ENCODE results near the gene HSFY2.
"Not testable (repeated sequence)": the region's sequence is repeated elsewhere in the genome, so short reads cannot be mapped to it uniquely, and the experiment has no call there.

Gene HSFY2, protein sequence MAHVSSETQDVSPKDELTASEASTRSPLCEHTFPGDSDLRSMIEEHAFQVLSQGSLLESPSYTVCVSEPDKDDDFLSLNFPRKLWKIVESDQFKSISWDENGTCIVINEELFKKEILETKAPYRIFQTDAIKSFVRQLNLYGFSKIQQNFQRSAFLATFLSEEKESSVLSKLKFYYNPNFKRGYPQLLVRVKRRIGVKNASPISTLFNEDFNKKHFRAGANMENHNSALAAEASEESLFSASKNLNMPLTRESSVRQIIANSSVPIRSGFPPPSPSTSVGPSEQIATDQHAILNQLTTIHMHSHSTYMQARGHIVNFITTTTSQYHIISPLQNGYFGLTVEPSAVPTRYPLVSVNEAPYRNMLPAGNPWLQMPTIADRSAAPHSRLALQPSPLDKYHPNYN

DNA sequence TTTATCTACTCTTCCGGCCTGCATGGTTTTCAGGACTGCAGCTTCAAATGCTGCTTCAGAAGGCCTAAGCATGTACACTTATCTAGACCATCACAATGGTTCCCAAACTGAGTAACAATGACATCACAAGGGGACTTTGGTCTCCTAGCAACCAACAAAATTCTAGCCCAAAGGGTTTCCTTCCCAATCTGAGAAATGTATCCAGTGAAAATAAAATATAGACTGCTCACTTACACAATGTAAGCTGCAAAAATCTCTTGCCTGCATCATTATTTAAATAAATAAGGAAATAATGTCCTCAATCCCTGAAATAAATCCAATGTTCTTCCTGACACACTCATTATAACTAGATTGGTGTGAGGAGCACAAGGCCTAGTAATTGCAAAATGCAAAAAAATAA, at the start of gene HSFY2:
Gene HSFY2, minus strand, starts transcription at position 101 of the 400 bp plus-strand sequence. CDS start 117 bp downstream, outside the sequence.
- not testable (repeated sequence) for DNase-seq

DNA sequence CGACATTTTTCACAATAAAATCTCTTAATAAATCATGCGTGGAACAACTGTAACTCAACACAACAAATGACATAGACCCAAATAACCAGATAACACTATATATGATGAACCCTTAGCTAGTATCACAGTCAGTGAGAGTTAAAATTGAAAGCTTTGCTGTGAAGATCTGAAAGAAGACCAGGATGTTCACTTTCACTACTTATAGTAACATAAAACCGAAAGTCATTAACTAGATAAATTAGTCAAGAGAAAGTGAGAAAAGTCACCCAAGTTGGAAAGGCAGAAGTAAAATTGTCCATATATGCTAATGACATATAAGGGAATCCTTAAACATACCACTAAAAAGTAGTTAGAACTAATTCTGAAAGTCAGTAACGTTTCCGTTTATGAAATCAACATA, 42.2 kb upstream of the HSFY2 start:
- DNase-seq: not testable (repeated sequence)

GRCh38 chrY:18788757-18789406, 15.3 kb upstream of the HSFY2 start:
- DNase-seq: not testable (repeated sequence)

GRCh38 chrY:18754077-18754476, 19.5 kb downstream of the HSFY2 start:
- not testable (repeated sequence) for DNase-seq

DNA sequence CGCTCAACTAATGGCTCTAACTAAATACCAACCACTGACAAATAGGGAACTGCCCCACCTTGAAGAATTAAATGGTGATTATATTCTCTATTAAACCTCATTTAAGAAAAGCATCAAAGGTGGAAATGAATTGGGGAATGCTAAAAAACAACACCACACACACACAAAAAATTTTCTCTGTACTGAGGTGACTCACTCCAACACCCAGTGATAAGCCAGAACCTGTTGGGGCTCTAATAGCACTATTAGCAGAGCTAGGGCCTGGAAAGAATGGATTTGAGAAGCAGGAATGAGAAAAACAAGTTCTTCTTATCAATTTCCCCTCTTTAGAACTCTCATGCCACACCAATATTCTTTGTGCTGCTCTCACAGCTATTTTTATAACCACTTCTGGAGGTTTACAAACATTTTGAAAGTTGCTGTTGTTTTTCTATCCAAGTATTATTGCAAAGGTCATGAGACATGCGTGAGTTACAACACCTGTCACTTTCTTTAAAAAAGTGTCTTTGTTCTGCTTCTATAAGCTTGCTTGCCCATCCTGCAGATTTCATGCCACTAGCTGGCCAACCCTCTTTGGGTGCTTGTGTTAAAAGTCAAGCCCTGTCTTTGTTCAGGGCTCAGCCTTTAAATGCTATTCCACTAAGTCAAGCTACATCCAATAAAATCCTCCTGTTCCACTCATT, 20.3 kb downstream of the HSFY2 start:
- not testable (repeated sequence) for DNase-seq

GRCh38 chrY:18723714-18724113, 49.8 kb downstream of the HSFY2 start:
- DNase-seq: not testable (repeated sequence)
